Activated T-helper 1 cell treated with Interleukin-2 at 50 U/mL for 16 hours (primary cell): ENCODE data around the gene ZNF74.
"Not testable (repeated sequence)": the region's sequence is repeated elsewhere in the genome, so short reads cannot be mapped to it uniquely, and the experiment has no call there.

Experiments
- DNase-seq: peaks from one replicate; pipeline ENCODE4 v3.0.0-alpha.2; 2020; ENCODE audit warnings: low read depth

Gene ZNF74

DNA sequence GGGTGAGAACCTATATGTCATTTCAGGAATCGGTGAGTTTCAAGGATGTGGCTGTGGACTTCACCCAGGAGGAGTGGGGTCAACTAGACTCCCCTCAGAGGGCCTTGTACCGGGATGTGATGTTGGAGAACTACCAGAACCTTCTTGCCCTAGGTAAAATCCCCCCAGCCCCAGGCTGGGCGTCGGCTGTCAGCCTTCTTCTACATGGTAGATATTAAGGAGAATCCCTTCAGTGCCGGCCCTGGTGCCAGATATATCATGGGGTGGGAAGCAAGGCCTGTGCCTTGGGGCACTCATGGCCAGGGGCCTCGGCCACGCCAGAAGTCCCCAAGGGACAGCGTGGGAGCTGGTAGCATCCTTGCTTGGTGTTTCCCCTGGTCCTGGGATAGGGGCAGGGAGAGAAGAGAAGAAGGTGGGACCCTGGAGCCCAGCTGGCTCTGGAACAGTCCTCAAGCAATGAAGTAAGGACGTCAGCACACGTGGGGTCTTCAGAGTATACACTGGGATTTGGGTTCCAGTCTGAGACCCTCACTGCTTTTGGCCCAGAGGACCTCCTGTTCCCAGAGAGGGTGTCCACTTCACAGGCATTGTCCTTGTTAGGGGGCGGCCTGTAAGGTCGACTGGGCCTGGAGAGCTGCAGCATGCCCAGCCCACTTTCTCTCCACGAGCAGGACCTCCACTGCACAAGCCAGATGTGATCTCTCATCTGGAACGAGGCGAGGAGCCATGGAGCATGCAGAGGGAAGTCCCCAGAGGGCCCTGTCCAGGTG, 6.8 kb downstream of the ZNF74 start:
- DNase-seq = no peak

DNA sequence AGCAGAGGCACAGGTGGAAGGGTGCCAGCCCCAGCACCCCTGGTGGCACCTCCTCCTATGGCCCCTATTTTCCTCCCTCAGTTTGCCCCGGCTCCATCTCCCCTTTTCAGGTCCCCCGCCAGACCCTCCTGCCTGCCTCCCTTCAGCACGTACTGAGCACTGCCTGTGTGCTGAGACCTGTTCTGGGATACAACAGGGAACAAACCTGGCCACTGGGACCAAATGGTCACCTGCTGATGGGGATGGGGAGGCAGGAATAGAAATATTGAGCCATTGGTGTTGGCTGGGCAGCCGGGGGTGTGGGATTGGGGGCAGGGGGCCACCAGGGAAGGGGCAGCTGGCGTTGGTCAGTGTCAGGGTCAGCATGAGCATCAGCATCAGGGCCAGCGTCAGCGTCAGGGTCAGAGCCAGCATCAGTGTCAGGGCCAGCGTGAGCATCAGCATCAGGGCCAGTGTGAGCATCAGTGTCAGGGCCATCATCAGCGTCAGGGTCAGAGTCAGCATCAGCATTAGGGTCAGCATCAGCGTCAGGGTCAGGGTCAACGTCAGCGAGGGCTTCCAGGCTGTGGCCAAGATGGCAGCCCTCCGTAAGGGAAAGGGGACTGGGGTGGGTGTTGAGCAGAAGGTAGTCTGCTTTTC, 7.5 kb downstream of the ZNF74 start:
- no peak for DNase-seq

DNA sequence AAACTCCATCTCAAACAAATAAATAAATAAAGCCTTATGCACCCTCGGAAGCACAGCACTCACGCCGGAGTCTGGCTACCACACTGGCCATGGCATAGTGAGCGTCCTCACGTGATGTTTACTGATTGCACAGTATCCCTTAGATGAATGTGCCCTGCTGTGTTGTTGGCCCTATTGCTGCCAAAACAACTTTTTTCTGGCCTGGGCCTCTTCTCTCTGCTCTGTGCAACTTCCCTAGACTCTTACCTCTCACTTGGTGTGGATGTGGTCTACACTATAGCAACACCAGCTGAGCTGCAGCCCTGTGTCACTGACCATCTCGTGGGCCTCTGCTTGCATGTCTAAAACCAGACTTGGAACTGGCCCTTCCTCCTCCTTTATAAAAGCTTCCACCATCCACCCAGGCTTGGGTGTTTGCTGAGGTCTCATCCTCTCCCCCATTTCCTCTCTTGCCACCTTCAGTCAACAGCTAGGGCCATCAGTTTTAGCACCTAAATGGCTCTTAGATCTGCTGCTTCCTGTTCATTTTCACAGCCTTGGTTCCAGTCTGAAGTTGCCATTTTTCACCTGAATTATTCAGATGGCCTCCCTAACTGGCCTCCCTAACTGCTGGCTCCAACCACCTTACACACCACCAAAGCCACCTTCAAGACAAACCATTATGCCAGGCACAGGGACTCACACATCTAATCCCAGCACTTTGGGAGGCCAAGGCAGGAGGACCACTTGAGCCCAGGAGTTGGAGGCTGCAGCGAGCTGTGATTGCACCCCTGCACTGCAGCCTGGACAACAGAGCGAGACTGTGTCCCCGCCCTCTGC, 9.2 kb downstream of the ZNF74 start:
- DNase-seq = no peak

DNA sequence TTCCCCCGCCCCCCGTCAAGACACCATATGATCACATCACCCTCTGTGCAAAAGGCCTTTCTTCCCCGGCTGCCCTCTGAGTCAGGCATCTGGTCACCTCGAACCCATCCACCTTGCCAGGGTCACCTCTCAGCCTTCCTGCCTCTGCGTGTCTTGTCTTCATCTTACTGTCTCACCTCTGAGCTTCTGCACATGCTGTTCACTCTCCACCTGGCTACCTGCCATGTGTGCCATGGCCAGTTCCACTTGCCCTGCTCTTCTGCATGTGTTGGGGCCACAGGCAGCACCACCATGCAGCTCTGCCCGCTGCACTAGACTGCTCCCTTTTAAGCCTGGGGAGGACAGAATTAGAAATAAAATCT, 9.8 kb downstream of the ZNF74 start:
- no peak for DNase-seq

DNA sequence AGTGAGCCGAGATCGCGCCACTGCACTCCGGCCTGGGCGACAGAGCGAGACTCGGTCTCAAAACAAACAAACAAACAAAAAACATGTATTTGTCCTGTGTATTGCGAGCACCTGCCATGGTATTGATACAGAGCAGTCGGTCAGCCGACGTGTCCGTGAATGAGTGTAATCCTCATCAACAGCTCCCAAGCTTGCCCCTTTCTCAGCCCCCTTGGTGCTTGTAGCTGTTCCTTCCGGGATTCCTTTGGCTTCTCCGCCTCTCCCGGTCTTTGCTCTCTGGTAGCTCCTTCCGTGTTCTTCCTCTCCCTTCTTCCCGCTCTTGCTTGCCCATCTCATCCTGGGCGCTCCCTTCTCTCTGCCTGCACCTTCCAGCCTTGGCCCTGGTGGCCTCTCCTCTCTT, 10.9 kb downstream of the ZNF74 start:
- DNase-seq = no peak

DNA sequence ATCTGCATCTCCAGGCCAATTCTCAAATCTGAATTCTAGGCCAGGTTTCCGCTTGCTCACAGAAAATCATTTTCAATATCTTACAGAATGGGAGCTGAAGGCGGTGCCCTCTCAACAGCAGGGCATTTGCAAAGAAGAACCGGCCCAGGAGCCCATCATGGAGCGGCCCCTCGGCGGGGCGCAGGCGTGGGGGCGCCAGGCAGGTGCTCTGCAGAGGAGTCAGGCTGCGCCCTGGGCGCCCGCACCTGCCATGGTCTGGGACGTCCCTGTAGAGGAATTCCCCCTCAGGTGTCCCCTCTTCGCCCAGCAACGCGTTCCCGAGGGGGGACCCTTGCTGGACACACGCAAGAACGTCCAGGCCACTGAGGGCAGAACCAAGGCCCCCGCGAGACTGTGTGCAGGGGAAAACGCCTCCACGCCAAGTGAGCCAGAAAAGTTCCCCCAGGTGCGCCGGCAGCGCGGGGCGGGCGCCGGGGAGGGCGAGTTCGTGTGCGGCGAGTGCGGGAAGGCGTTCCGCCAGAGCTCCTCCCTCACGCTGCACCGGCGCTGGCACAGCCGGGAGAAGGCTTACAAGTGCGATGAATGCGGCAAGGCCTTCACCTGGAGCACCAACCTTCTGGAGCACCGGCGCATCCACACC, 11.5 kb downstream of the ZNF74 start:
- no peak for DNase-seq

DNA sequence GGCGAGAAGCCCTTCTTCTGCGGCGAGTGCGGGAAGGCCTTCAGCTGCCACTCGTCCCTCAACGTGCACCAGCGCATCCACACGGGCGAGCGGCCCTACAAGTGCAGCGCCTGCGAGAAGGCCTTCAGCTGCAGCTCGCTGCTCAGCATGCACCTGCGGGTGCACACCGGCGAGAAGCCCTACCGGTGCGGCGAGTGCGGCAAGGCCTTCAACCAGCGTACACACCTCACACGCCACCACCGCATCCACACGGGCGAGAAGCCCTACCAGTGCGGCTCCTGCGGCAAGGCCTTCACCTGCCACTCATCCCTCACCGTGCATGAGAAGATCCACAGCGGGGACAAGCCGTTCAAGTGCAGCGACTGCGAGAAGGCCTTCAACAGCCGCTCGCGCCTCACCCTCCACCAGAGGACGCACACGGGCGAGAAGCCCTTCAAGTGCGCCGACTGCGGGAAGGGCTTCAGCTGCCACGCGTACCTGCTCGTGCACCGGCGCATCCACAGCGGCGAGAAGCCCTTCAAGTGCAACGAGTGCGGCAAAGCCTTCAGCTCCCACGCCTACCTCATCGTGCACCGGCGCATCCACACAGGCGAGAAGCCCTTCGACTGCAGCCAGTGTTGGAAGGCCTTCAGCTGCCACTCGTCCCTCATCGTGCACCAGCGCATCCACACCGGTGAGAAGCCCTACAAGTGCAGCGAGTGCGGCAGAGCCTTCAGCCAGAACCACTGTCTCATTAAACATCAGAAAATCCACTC, 12.2 kb downstream of the ZNF74 start:
- no peak for DNase-seq

DNA sequence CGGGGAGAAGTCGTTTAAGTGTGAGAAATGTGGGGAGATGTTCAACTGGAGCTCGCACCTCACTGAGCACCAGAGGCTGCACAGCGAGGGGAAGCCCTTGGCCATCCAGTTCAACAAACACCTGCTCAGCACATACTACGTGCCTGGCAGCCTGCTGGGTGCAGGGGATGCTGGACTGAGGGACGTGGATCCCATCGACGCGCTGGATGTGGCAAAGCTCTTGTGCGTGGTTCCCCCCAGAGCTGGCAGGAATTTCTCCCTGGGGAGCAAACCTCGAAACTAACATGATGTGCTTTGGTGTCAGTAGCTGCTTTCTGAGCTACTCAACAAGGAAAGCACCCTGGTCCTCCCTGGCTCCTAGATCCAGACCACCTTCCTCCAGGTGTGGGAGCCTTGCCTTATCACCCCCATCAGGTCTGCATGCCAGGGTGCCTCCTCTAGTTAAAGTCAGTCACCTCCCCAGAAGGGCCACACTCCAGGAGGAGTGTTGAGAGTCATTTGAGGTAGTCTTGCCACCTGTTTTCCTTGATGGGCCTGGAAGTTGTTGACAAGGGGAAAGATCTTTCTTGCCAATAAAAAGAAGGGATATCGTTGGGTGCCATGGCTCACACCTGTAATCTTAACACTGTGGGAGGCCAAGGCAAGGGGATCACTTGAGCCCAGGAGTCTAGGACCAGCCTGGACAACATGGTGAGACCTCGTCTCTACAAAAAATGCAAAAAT, 12.9 kb downstream of the ZNF74 start:
- DNase-seq = no peak

DNA sequence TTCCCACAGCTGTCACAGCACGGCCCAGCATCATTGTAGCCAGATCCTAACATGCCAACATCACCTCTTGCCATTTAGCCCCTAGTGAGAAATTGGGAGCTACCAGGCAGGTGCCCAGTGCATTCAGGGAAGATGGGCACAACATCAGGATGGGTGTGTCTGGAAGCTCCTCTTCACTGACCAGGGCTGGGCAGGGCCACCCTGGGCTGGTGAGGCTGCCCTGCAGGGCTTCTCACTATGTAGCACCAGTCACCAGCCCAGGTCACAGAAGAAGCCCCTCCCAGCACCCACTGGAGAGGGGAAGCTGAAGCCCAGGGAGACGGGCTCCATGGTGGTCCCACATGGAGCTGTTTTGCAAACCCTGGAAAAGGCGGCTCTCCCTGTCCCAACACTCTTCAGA, 13.9 kb downstream of the ZNF74 start:
- DNase-seq = no peak

DNA sequence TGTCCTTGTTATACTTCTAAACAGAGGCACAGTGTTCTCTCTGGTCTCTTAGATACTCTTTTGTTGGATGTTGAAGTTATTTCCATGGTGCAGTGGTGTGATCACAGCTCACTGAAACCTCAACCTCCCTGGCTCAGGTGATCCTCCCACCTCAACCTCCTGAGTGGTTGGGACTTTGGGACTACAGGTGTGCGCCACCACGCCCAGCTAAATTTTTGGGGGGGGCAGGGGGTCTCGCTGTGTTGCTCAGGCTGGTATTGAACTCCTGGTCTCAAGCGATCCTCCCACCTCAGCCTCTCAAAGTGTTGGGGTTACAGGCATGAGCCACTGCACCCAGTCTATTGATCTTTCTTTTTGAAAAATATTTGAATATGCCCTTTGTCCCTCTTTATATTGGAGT, 14.9 kb downstream of the ZNF74 start:
- DNase-seq = no peak

DNA sequence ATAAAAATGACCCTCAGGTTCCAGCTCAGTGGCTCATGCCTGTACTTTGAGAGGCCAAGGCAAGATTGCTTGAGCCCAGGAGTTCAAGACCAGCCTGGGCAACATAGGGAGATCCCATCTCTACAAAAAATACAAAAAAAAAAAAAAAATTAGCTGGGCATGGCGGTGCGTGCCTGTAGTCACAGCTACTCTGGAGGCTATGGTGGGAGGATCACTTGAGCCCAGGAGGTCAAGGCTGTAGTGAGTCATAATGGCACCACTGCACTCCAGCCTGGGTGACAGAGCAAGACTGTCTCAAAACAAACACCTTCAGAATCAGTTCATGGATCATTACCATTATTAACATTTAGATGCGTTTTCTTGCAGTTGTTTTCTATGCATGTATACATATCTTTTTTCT, 15.4 kb downstream of the ZNF74 start:
- not testable (repeated sequence) for DNase-seq

DNA sequence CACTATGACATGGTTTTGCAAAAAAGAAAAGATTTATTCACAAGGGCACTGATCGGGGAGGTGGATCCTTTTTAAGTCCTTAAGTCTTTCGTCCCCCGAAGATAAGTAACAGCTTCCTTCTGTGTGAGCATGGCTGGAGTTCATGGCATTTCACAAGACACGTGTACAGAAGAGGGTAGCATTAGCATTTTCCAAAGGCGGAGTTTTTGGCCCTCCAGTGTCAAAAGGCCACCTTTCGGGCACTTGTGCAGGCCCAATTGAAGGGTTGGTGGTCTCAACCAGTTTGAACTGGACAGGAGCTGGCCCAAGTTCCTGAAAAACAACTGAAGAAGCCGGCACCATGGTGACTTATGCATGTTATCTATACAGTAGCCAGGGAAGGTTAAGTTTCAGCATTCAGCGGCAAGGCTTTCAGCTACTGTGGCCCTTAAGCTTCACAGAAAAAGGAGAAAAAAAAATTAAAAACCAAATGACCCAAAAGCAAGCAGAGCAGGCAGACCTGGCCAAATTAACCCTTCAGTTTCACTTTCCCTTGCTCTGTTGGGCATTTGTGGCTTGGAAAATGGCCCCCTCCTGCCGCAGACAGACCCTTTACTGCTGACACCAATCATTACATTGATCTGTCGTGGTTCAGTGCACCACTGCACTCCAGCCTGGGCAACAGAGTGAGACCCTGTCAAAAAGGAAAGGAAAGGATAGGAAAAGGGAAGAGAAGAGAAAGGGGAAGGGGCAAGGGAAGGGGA, 18.7 kb downstream of the ZNF74 start:
- no peak for DNase-seq

DNA sequence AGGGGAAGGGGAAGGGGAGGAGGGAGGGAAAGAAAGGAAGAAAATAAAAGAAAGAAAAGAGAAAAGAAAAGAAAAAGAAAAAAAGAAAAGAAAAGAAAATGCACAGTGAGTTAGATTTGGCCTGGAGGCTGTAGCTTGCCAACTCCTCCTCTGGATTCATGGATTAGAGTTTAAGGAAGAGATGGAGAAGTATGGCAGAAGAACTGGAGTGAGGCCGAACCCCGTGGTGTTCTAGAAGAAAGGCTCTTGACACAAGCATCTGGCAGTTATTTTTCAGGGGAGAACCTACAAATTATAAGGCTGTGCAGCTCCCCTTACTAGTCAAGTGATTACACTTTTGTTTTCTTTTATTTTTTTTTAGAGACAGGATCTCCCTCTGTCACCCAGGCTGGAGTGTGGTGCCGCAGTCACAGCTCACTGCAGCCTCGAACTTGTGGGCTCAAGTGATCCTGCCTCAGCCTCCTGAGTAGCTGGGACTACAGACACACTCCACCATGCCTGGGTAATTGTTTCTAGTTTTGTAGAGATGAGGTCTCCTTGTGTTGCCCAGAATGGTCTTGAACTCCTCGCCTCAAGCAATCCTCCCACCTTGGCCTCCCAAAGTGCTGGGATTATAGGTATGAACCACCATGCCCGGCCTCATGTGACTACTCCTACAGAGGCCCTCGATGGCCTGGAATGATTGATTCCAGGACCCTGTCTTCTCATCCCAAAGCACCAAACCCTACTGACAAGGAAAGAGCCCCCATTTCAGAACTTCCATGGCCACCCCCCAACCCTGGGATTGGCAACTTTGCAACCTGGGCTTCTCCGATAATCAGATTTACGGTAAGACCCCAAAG, 19.5 kb downstream of the ZNF74 start:
- no peak for DNase-seq

DNA sequence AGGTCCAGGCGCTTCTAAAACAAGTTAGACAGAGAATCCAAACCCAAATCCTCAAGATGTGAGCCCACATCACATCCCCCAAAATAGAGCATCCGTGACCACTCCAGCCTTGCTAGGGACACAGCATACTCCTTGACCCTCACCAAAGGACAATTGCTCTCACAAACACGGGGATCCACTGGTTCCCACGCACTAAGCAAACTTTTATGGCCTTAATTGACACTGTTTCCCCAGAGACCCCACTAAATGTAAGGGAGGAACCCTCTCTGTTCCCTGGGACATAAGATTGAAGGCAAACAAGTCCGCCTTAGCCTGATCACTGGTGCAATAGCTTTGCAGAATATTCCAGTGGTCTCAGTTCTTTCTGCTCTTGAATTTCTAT, 20.1 kb downstream of the ZNF74 start:
- no peak for DNase-seq

DNA sequence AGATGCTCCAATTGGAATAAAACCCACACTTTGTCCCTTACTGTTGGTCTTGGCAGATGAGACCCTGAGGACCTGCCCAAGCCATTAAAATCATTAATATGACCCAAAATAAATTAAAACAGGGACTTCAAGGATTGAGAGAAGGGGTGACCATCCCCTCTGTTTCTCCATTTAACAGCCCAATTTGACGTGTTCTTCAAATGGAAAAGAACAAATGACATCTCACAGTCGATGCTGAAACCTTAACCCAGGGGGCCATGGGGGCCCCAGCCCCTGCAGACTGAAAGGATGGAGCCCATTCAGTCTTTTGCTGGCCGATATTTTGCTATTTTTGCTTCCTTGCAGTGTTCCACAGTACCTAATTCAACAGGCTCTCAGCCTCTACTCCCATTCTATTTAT, 20.5 kb downstream of the ZNF74 start:
- DNase-seq = no peak

DNA sequence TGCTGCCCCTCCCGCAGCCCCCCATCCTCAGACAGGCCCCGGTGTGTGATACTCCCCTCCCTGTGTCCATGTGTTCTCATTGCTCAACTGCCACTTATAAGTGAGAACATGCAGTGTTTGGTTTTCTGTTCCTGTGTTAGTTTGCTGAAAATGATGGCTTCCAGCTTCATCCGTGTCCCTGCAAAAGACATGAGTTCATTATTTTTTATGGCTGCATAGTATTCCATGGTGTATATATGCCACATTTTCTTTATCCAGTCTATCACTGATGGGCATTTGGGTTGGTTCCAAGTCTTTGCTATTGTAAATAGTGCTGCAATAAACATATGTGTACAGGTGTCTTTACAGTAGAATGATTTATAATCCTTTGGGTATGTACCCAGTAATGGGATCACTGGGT, 21.3 kb downstream of the ZNF74 start:
- not testable (repeated sequence) for DNase-seq

DNA sequence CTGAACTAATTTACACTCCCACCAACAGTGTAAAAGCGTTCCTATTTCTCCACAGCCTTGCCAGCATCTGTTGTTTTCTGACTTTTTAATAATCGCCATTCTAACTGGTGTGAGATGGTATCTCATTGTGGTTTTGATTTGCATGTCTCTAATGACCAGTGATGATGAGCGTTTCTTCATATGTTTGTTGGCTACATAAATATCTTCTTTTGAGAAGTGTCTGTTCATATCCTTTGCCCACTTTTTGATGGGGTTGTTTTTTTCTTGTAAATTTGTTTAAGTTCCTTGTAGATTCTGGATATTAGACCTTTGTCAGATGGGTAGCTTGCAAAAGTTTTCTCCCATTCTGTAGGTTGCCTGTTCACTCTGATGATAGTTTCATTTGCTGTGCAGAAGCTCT, 21.7 kb downstream of the ZNF74 start:
- not testable (repeated sequence) for DNase-seq

DNA sequence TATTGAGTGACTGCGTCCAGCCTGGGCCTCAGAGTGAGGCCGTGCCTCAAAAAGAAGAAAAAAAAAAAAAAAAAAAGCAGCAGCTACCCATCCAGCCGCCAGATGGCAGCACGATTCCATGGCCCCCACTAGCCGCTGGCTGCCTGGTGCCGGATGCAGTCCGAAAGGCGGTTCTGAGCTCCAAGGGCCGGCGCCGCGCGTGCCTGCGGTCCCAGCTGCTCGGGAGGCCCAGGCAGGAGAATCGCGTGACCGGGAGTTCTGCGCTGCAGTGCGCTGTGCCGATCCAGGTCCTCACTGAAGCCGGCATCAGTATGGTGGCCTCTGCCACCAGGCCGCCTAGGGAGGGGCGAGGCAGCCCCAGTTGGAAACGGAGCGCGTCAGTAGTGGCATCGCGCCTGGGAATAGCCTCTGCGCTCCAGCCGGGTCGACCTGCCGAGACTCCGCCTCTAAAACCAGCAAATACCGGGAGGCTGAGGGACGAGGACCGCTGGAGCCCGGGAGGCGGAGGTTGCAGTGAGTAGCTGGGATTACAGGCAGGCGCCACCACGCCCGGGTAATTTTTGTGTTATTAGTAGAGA, 24.3 kb downstream of the ZNF74 start:
- peak; percentile 57 for DNase-seq

DNA sequence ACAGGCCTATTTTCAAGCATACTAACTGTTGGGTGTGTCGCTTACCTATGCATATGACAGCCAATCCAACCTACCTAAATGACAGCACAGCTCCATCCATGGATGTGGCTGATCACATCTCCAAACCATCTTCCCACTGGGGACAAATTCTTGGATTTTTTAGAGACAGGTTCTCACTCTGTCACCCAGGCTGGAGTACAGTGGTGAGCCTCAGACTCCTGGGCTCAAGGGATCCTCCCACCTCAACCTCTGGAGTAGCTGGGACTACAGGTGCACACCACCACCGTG, 25.7 kb downstream of the ZNF74 start:
- DNase-seq = no peak
